ENCODE measurements around the gene LYRM9. TPM values are rescaled to one million over a fixed set of nuclear protein-coding genes. Genes with fewer than 3 reads are reported as not detected.
"Not testable (repeated sequence)": the region's sequence is repeated elsewhere in the genome, so short reads cannot be mapped to it uniquely, and the experiment has no call there.

LYRM9 gene
- polyA plus RNA-seq, 1 donor = 26.5 TPM

- no peak for DNase-seq
Measured at GRCh38 chr17:27840688-27841087, 52.5 kb downstream of the LYRM9 start.

- DNase-seq = not testable (repeated sequence)
Measured at GRCh38 chr17:27840406-27840678, 52.8 kb downstream of the LYRM9 start.

GRCh38 chr17:27839571-27840405, 53.4 kb downstream of the LYRM9 start:
- not testable (repeated sequence) for DNase-seq

DNA sequence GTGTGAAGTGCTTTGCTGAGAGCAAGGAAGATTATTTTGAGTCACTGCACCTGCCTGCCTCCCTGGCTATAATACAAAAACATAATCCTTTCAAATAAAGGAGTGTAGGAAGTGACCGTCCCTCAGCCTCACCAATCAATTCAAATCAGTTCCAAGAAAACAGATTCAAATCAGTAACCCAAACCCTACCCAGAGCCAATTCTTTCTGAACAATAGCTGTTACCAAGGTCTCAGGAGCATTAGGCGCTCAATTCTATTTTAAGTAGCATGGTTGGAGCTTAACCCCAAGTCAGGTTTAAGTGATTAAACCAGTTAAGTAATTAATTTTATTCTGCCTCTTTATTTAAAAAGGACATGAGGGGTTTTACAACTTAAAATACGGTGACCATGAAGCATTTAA, 54.6 kb downstream of the LYRM9 start:
- not testable (repeated sequence) for DNase-seq

DNA sequence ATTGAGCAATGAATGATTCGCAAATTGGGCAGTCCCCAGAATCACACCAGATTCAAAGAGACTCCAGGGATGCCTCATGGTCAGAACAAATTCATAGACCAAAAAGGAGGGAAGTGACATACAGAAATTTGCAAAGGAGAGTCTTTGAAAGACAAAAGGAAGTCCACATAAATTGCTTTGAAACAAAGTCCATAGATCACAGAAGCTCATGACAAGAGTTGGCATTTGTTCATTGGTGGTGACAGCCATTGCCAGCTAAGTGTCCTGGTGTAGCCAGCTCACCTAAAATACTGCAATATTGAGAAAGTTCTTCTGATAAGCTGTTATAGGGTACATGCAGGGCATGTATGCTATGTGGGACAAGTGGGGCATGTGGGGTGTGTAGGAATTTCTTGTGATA, 55.4 kb downstream of the LYRM9 start:
- not testable (repeated sequence) for DNase-seq

DNA sequence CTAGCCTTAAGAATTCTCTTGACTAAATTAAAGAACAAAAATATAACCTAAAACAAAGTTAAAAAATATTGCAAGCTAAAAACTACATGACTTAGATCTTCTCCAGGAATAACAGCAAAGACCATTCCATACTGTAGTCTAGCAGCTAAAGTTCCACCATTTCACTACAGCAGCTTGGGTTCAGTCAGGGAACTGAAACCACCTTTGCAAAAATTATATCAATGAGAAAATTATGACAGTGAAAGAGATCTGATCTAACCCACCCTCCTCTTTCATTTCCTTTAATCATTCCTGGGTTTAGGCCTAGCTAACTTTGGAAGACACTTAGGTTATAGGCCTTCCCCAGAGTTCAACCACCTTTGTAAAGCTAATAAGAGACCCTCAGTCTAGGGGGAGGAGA, 56.5 kb downstream of the LYRM9 start:
- no peak for DNase-seq

GRCh38 chr17:27834571-27834970, 58.6 kb downstream of the LYRM9 start:
- no peak for DNase-seq

GRCh38 chr17:27832831-27833230, 60.3 kb downstream of the LYRM9 start:
- no peak for DNase-seq

DNA sequence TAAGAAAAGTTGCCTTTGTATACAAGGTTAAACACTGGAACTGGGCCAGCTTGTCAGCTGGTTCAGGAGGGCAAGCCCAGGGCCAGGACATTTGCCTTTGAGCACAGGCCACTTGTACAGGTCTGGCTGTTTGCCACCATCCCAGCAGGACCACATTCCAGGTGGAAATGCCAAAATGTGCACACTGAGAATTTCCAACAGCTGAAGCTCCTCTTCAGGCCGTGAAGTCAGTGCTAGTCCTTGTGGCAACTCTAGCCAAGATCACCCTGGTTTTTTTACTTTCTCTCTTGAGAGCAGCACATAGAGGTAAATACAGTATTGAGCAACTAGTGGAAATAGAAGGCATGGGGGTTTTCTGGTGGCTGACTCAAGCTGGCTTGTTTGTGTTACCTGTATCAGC, 63.3 kb downstream of the LYRM9 start:
- DNase-seq = not testable (repeated sequence)

- DNase-seq = not testable (repeated sequence)
Measured at GRCh38 chr17:27829143-27829711, 63.9 kb downstream of the LYRM9 start.

Other genes with a start within 250 kb of the LYRM9 start
- gene NOS2, start 92.8 kb downstream of the LYRM9 start, polyA plus RNA-seq (ENCODE audit: insufficient read length) = 2.2 TPM
- gene NLK, start 149.3 kb upstream of the LYRM9 start, polyA plus RNA-seq (ENCODE audit: insufficient read length) = 55.4 TPM

All from left kidney (tissue), 2 donors.